ENCODE data around the gene IRF2.

- TF ChIP-seq POLR2A (IDR thresholded peaks at IDR 0.05) (peak; percentile 67 to 87), CTCF (IDR thresholded peaks at IDR 0.05) (no peak)
Observed at GRCh38 chr4:184343502-184344177, 130.7 kb downstream of the IRF2 start.

All from adrenal gland (tissue), 5 donors.